GM18499 (cell line): ENCODE measurements around the gene MVB12B.
"Not testable (repeated sequence)": the region's sequence is repeated elsewhere in the genome, so short reads cannot be mapped to it uniquely, and the experiment has no call there.

ENCODE experiments used
- ATAC-seq: cut with Tn5 transposase; IDR thresholded peaks from one replicate; pipeline ENCODE4 v1.9.1; 2021; ENCODE audit warnings: moderate number of reproducible peaks; ENCODE audit not compliant: insufficient read depth, unreplicated experiment

The MVB12B gene, protein sequence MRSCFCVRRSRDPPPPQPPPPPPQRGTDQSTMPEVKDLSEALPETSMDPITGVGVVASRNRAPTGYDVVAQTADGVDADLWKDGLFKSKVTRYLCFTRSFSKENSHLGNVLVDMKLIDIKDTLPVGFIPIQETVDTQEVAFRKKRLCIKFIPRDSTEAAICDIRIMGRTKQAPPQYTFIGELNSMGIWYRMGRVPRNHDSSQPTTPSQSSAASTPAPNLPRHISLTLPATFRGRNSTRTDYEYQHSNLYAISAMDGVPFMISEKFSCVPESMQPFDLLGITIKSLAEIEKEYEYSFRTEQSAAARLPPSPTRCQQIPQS

DNA sequence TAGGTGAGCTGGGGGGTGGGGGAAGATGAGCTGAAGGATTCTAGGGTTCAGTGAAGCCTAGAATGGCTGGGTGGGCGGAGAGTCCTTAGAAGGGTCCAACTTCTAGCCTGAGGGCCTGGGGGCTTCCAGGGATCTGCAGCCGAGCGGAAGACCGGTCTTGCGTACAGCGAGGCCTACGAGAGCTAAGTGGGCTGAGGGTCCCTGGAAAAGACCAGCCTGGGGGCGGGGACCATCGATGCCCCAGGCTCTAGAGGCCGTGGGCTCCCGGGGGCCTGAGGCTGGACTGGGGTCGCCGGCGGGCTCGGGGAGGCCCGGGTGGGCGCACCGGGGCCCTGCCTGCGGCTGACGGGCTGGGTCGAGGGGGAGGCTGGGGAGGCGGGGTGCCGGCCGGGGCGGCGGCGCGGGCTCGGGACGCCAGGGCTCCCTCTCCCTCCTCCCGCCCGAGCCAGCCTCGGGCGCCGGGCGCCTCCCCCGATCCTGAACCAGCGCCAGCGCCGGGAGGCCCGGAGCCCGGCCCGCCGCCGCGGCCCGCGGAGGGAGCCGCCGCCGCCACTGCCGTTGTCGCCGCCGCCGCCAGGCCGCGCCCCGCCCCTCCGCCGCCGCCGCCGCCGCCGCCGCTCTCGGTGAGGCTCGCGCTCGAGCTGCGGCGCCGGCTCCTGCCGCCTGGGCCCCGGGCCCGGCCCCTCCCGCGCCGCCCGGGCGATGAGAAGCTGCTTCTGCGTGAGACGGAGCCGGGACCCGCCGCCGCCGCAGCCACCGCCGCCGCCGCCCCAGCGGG is at the start of gene MVB12B:
TSS of gene MVB12B (plus strand) at position 602 of the 778 bp plus-strand sequence. CDS start at position 703, 101 bp downstream.
- no peak for ATAC-seq

- no peak for ATAC-seq
These were observed 42.7 kb upstream of the MVB12B start for GRCh38 chr9:126283799-126284465.

- ATAC-seq = not testable (repeated sequence)
These were observed 41.0 kb upstream of the MVB12B start for GRCh38 chr9:126285652-126286051.

DNA sequence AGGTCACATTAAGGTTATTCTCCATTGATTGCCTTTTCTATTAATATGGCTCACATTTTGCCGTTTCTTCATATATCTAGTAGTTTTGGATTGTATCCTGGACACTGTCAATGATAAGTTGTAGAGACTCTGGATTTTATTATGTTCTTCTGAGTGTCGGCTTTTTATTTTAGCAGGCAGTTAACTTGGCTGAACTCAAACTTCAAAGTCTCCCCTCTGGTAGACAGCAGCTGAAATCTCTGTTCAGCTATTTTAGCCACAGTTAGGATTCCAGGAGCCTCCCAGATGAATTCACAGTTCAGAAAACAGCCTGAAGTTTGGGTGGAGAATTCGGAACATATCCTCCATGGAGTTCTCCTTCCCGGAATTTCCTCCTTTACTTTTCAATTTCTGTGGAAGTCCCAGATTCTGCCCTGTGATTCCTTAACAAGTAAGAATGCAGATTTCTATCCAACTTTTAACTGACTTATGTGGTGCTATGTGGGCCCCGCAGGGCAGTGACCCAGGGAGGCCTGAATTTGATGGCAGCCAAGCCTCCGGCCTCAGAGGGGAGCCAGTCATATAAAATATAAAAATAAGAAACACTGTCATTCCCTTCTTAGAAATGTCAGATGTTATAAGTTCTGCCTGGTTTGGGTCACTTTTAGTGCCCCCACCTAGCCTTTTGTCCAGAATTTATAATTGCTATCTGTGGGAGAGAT is 39.3 kb upstream of the MVB12B start:
- ATAC-seq = no peak

DNA sequence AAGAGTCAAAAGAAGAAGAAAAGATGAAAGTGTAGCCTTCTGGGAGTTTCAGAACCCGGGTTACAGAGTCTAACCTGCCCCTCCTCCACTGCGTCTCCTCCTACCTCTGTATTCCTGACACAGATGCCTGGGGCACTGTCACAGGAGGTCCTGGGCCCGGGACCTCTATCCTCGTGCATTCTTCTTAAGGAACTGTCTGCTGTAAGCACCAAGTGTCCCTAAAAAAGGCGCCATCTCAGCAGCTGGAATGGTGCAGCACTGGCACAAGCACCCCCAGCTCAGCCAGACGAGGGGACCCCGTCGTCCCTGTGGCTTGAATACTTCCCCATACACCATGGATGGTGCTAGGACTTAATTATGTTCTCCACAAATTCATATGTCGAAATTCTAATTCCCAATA is 35.8 kb upstream of the MVB12B start:
- no peak for ATAC-seq

DNA sequence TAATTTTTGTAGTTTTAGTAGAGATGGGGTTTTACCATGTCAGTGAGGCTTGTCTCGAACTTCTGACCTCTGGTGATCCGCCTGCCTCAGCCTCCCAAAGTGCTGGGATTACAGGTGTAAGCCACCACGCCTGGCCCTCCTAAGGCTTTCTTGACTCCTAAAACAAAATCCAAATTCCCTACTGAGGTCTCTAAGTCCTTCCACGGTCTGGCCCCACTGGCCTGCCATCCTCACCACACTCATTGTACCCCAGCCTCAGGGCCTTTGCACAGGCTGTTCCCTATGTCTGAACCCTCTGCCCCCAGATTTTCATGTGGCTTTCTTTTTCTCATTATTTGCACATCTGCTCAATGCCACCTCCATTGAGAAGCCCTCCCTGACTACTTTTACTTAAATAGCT is 34.7 kb upstream of the MVB12B start:
- ATAC-seq = no peak

- no peak for ATAC-seq
These were observed 33.7 kb upstream of the MVB12B start for GRCh38 chr9:126292736-126293521.

- ATAC-seq = no peak
These were observed 33.1 kb upstream of the MVB12B start for GRCh38 chr9:126293522-126293889.

DNA sequence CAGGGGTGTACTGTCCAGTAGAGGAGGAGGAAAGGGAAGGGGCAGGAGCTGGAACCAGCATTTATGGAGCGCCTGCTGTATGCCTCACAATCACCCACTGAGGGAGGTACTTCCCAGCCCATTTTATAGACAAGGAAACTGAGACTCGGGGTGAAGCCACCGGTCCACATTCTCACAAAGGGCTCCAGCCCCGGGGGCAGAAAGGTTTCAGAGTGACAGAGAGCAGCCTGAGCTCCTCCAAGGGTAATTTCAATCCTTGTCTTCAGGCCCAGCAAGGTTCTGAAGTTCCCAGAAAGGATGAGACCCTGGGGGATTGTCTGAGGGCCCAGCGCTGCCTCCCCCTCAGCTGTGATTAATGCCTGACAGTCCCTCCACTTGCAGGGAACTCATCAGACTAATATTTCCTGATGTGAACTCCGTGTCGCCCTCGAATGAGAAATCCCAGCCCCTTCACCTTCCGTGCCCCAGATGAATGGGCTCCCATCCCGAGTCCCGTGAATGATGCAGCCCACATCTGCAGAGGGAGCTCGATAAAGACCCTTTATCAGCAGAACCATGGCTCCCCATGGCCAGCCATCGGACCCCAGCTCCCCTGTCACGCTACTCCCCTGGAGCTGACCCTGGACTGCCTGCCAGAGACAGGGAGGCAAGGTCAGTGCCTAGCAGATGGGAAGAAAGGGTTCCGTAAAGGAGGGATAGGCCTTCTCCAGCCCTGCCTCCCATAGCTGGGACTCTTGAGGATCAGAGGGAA is 32.1 kb upstream of the MVB12B start:
- no peak for ATAC-seq

- no peak for ATAC-seq
These were observed 31.5 kb upstream of the MVB12B start for GRCh38 chr9:126295082-126295477.

GRCh38 chr9:126295516-126295915 is 31.1 kb upstream of the MVB12B start:
- ATAC-seq = no peak

GRCh38 chr9:126295936-126296600 is 30.6 kb upstream of the MVB12B start:
- no peak for ATAC-seq

- ATAC-seq = no peak
These were observed 29.9 kb upstream of the MVB12B start for GRCh38 chr9:126296687-126297086.

DNA sequence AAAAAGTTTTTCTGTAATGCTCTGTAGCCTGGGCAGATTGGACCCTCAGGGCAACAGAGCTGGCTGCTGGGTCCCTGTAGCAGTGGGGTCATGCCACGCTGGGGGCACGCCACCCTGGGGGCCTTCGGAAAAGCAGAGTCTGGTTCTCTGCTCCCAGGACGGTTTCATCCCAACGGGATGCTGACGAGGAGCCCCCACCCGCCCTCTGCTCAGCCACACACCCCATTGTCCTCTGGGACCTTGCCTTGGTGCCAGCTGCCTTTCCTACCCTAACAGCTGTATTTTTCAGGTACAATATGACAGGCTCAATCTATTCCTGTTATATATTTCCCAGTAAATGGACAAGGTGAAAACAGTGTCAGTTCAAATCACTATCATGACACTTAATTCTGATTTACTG is 29.0 kb upstream of the MVB12B start:
- ATAC-seq = no peak

- no peak for ATAC-seq
These were observed 28.4 kb upstream of the MVB12B start for GRCh38 chr9:126298063-126298801.

- ATAC-seq = no peak
These were observed 26.8 kb upstream of the MVB12B start for GRCh38 chr9:126299706-126300276.

- ATAC-seq = no peak
These were observed 25.4 kb upstream of the MVB12B start for GRCh38 chr9:126301196-126301595.
